Spleen (tissue), 11 donors: Measurements from ENCODE around the gene KHK. TPM values are rescaled to one million over a fixed set of nuclear protein-coding genes. Genes with fewer than 3 reads are reported as not detected.

Experiments used
- DNase-seq: peaks from one replicate; pipeline ENCODE4 v3.0.0-alpha.2; 2020
- H3K27ac ChIP-seq, 8 donors: fragments of 200-600 bp; sonication (generic) in 7 of 8; 1 replicate in 4 of 8; 2 replicates in 4 of 8; pipeline versions ENCODE4 v1.5.0 to v1.8.0; 2016 to 2021; ENCODE audit warnings: inconsistent platforms in 4 of 8, mild to moderate bottlenecking in 4 of 8, moderate library complexity in 1 of 8
- H3K27me3 ChIP-seq, 7 donors: fragments of 200-600 bp; sonication (generic) in 6 of 7; replicated peaks in 1 of 7; 1 replicate in 4 of 7; 2 replicates in 3 of 7; pipeline versions ENCODE4 v1.5.0 to v1.8.0; 2016 to 2021; ENCODE audit warnings: inconsistent platforms in 3 of 7, mild to moderate bottlenecking in 1 of 7
- H3K36me3 ChIP-seq, 6 donors: fragments of 200-600 bp; sonication (generic) in 5 of 6; 1 replicate in 4 of 6; 2 replicates in 2 of 6; pipeline versions ENCODE4 v1.5.0 to v1.8.0; 2016 to 2021; ENCODE audit warnings: inconsistent platforms in 2 of 6
- H3K4me1 ChIP-seq, 6 donors: fragments of 200-600 bp; sonication (generic) in 5 of 6; 1 replicate in 3 of 6; 2 replicates in 3 of 6; pipeline versions ENCODE4 v1.5.0 to v1.8.0; 2016 to 2021; ENCODE audit warnings: inconsistent platforms in 3 of 6
- H3K4me3 ChIP-seq, 8 donors: fragments of 200-600 bp; sonication (generic) in 7 of 8; 1 replicate in 4 of 8; 2 replicates in 4 of 8; pipeline versions ENCODE4 v1.5.0 to v1.8.0; 2016 to 2021; ENCODE audit warnings: inconsistent platforms in 4 of 8, mild to moderate bottlenecking in 4 of 8, moderate library complexity in 2 of 8
- H3K9me3 ChIP-seq, 8 donors: fragments of 200-600 bp; sonication (generic) in 7 of 8; 1 replicate in 4 of 8; 2 replicates in 4 of 8; pipeline versions ENCODE4 v1.5.0 to v1.8.0; 2016 to 2021; ENCODE audit warnings: inconsistent platforms in 4 of 8
- POLR2A ChIP-seq, 3 donors: fragments of 450-650 bp; IDR thresholded peaks; one replicate each; pipeline ENCODE4 v1.5.1; 2017; ENCODE audit warnings: antibody characterized with exemption in 3 of 3, mild to moderate bottlenecking in 1 of 3
- POLR2AphosphoS5 ChIP-seq, 3 donors: sonication (generic); formaldehyde crosslinking; IDR thresholded peaks; one replicate each; pipeline ENCODE4 v1.5.1; 2017; ENCODE audit warnings: antibody characterized with exemption in 3 of 3
- WGBS, 5 donors: extraction: QIAGEN DNeasy Blood & Tissue Kit in 3 of 5; methylation state at CpG; one replicate each; pipeline versions ENCODE4 v1.1.5 to v1.1.7; 2013 to 2018; 5-methylcytosine and 5-hydroxymethylcytosine counted together
- intact Hi-C: fragments of 100-400 bp; cut with DNase I; formaldehyde crosslinking; loops from one replicate; pipeline ENCODE4 v1.15.0; 2023; ENCODE audit warnings: low total_unique reads
- polyA plus RNA-seq, 3 donors: library from polyadenylated mRNA; stranded (reverse); fragments of 200-250 nt; gene quantifications; one replicate each; pipeline ENCODE4 v1.2.1, GENCODE V29; 2013
- total RNA-seq, 7 donors: library from RNA; depleted of rRNA in 3 of 7; stranded (reverse); fragments of >200 nt in 3 of 7; fragmentation: NEBNext Ultra II Directional in 4 of 7; extraction: Animal tissue kit (Norgen Biotek cat#: 25700) in 4 of 7; gene quantifications; one replicate each; pipeline versions ENCODE4 v1.1.0 to v1.2.1, GENCODE V29; 2016 to 2021
- TF ChIP-seq, protein P1 (sequence below), 11 experiments: fragments of 200-600 bp in 7 of 11; fragments of 450-650 bp in 4 of 11; sonication (generic) in 4 of 11; IDR thresholded peaks in 8 of 11; conservative IDR thresholded peaks in 3 of 11; 1 replicate in 7 of 11; 2 replicates in 4 of 11; pipeline versions ENCODE4 v1.4.0 to v1.8.0; 2016 to 2021; ENCODE audit warnings: antibody characterized with exemption in 11 of 11, inconsistent platforms in 4 of 11, mild to moderate bottlenecking in 1 of 11
- donor health status: healthy with polysubstance abuse.
- donor health status: DM: no; HTN: no; CAD: no; lungs with moderate emphysema.
- donor health status: DM: no; HTN: no; CAD: no.
- donor health status: Bipolar disorder and iron deficiency.
- donor health status: healthy.
- donor health status: DM: no; HTN: no; CAD: no.
- donor health status: DM: yes; HTN: yes; CAD: no.

The KHK gene
- total and polyA plus RNA-seq, 10 donors = 3.3 to 8.3 (median 4.0) TPM

DNA sequence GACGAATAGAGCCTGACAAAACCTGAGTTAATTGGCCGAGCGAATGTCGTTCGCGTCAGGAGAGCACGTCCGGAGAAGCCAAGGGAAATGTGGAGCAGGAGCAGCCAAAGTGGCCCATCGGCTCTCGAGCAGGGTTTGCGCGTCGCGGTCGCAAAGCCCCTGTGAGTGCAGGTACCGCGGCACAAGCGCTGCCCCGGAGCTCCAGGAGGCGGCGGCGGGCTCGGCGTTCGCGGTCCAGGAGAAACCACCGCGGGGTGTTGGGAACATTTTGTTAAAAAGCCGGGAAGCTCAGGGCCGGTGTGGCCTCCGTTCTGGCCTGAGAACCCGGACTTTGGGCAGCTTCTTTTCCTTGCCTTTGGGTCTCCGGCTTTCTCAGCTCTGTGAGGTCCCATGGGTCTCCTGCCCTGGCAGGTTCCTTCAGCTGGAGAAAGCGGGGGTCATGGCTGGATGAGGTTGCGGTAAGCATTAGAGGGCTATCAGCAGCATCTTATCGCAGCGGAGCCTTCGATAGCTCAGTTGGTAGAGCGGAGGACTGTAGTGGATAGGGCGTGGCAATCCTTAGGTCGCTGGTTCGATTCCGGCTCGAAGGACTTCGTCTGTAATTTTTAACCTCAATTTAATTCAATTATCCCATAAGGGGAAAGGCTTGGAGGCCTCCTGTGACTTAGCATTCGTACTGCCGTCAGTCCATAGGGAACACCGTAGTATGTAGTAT lies 36.1 kb upstream of the KHK start:
- peaks cover under 1 to 23% (median 13%) of the 10 kb centered on the region in 6 donors for H3K36me3 ChIP-seq
- no peaks in the 10 kb centered on the region for H3K27me3 ChIP-seq
- no peaks in the 10 kb centered on the region for H3K9me3 ChIP-seq
- H3K27ac ChIP-seq = peak overlapping the region; percentile 76 to 96 (median 93)
- H3K4me3 ChIP-seq = peak overlapping the region; percentile 81 to 99 (median 86)
- TF ChIP-seq POLR2AphosphoS5 (IDR thresholded peaks at IDR 0.05) (peak; percentile 5 to 69 (median 64)), POLR2A (IDR thresholded peaks at IDR 0.05) (peak in 1 of 3 donors; percentile 71)
- TF ChIP-seq, protein P1, sequence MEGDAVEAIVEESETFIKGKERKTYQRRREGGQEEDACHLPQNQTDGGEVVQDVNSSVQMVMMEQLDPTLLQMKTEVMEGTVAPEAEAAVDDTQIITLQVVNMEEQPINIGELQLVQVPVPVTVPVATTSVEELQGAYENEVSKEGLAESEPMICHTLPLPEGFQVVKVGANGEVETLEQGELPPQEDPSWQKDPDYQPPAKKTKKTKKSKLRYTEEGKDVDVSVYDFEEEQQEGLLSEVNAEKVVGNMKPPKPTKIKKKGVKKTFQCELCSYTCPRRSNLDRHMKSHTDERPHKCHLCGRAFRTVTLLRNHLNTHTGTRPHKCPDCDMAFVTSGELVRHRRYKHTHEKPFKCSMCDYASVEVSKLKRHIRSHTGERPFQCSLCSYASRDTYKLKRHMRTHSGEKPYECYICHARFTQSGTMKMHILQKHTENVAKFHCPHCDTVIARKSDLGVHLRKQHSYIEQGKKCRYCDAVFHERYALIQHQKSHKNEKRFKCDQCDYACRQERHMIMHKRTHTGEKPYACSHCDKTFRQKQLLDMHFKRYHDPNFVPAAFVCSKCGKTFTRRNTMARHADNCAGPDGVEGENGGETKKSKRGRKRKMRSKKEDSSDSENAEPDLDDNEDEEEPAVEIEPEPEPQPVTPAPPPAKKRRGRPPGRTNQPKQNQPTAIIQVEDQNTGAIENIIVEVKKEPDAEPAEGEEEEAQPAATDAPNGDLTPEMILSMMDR (IDR thresholded peaks at IDR 0.05 in 8 of 11, conservative IDR thresholded peaks at IDR 0.05 in 3 of 11) = peak; percentile 13 to 66 (median 50)
- peak; percentile 93 for DNase-seq
- H3K4me1 ChIP-seq = peaks cover 10 to 35% (median 22%) of the 10 kb centered on the region in 6 donors
- intact Hi-C loops = no loop called here
- WGBS, 5 donors = 0 to 1% (median 0%) methylated on average over 23 to 48 of the region's 48 CpGs

DNA sequence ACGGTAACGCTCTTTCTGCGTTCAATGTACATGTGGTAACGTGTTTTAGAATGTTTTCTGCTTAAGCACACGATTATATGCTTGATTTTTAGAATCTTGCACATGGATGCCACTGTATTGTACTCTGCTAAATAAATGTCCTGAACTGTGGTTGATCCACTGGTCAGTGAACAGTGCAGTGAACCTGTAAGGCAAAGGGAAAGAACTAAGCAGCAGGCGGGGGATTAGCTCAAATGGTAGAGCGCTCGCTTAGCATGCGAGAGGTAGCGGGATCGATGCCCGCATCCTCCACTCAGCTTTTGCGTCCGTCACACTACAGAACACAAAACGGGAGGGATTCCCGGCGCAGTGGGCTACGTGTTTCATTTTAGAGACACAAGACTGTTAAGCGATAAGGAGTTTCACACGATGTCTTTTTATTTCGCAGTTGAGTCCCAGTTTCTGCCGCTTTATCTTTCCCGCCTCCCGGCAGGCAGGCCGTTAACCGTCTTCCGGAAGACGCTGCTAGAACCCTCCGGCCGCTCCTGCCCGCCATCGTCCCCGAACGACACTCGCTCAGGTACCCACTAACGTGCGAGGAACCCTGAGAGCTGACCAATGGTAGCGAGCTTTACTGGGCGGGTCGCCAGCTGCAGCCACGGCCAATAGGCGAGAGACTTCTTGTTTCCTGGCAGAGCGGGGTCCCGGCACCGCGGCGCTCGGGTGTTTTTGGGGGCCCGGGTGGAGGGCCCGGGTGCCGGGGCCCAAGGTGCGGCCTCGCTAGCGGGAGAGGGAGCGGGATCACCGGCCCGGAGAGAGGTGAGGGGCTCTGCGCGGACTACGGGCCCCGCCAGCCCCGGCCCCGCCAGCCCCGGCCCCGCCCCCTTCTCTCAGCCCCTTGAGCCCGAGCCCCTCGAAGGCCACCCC lies 35.3 kb upstream of the KHK start, which contains the start of gene AGBL5:
Gene AGBL5, plus strand, starts transcription at position 673 of the 906 bp plus-strand sequence. CDS start 1,291 bp downstream, outside the sequence.
- WGBS, 5 donors = 0 to 1% (median 1%) methylated on average over 43 to 67 of the region's 67 CpGs
- Histone ChIP-seq H3K27ac (peak within 1 kb of the TSS; percentile 76 to 96 (median 93)), H3K36me3 (peaks cover 2 to 31% (median 21%) of the 10 kb centered on the region in 6 donors), H3K4me1 (peaks cover 10 to 35% (median 22%) of the 10 kb centered on the region in 6 donors), H3K4me3 (peak within 1 kb of the TSS; percentile 81 to 99 (median 86)), H3K9me3 (no peaks in the 10 kb centered on the region), H3K27me3 (no peaks in the 10 kb centered on the region)
- TF ChIP-seq POLR2A (IDR thresholded peaks at IDR 0.05) (peak; percentile 41 to 78 (median 55)), POLR2AphosphoS5 (IDR thresholded peaks at IDR 0.05) (peak; percentile 91 to 96 (median 95))
- TF ChIP-seq, protein P1 (IDR thresholded peaks at IDR 0.05 in 8 of 11, conservative IDR thresholded peaks at IDR 0.05 in 3 of 11) = peak in 1 of 11 experiments; percentile 13
- peak; percentile 97 for DNase-seq
- intact Hi-C loops = no loop called here

DNA sequence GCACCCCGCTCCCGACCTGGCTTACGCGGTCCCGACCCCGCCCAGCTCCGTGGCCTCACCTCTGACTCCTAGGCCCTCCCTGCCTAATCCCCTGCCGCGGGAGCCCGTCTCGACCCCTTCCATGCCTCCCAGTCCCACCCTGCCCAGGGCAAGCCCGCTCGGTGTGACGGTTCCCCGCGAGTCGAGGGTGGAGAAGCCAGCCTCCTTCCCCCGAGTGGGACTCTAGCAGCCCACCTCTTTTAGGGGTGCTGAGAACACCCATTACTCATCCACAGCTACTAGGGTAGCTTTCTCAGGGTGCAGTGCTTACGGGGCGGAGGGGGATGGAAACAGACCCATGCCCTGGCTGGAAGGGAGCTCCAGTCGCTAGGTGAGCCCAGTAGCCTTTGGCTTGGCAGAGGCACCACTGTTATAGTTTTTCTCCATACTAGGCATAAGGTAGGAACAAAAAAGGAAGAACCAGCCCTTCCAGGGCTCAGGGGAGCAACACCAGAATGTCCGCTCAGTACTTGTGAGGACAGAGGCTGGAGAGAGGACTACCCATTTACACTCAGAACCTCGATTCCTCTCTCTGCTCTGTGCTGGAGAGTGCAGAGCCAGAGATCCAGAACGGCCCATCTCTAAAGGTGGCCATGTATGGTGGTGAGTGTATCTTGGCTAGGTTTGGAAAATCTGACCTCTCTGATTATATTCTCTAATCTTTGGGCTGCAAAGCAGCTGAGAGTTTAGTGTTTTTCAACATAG lies 34.5 kb upstream of the KHK start:
- TF ChIP-seq POLR2AphosphoS5 (IDR thresholded peaks at IDR 0.05) (no peak), POLR2A (IDR thresholded peaks at IDR 0.05) (no peak)
- TF ChIP-seq, protein P1 (IDR thresholded peaks at IDR 0.05 in 8 of 11, conservative IDR thresholded peaks at IDR 0.05 in 3 of 11) = no peak
- Histone ChIP-seq H3K4me3 (peak overlapping the region; percentile 81 to 99 (median 86)), H3K27me3 (no peaks in the 10 kb centered on the region), H3K9me3 (no peaks in the 10 kb centered on the region), H3K27ac (peak overlapping the region; percentile 76 to 96 (median 93)), H3K36me3 (peaks cover 2 to 39% (median 23%) of the 10 kb centered on the region in 6 donors), H3K4me1 (peaks cover 10 to 35% (median 22%) of the 10 kb centered on the region in 6 donors)
- 8 to 20% (median 9%) methylated on average over 5 to 24 of the region's 24 CpGs for whole genome bisulfite sequencing, 5 donors
- intact Hi-C loops = no loop called here
- peak; percentile 91 for DNase-seq
